WERI-Rb-1 (cell line): Measurements from ENCODE around the gene DKKL1.

ENCODE experiments used
- DNase-seq: peaks from one replicate; pipeline ENCODE4 v3.0.0-alpha.2; 2020
- H3K27ac ChIP-seq: fragments of 250-450 bp; sonication (Bioruptor Pico); 2 replicates; pipeline ENCODE4 v1.5.1; 2020; ENCODE audit warnings: mild to moderate bottlenecking, moderate library complexity
- H3K27me3 ChIP-seq: fragments of 250-450 bp; sonication (Bioruptor Pico); 2 replicates; pipeline ENCODE4 v1.5.1; 2021; ENCODE audit warnings: mild to moderate bottlenecking, low read depth, moderate library complexity; ENCODE audit not compliant: insufficient read depth, severe bottlenecking
- H3K36me3 ChIP-seq: fragments of 250-450 bp; sonication (Bioruptor Pico); 2 replicates; pipeline ENCODE4 v1.5.1; 2020; ENCODE audit warnings: mild to moderate bottlenecking, moderate library complexity
- H3K4me3 ChIP-seq: 2 replicates; pipeline ENCODE4 v1.5.1; 2011; ENCODE audit warnings: low read depth, mild to moderate bottlenecking, control low read depth, low read length
- H3K9me3 ChIP-seq: fragments of 250-450 bp; sonication (Bioruptor Pico); 2 replicates; pipeline ENCODE4 v1.5.1; 2021; ENCODE audit warnings: mild to moderate bottlenecking, moderate library complexity; ENCODE audit not compliant: severe bottlenecking
- CTCF ChIP-seq: IDR thresholded peaks from 2 replicates; pipeline ENCODE4 v1.5.1; 2011; ENCODE audit warnings: low read depth, mild to moderate bottlenecking, control low read depth, inconsistent platforms, low read length

Gene DKKL1

DNA sequence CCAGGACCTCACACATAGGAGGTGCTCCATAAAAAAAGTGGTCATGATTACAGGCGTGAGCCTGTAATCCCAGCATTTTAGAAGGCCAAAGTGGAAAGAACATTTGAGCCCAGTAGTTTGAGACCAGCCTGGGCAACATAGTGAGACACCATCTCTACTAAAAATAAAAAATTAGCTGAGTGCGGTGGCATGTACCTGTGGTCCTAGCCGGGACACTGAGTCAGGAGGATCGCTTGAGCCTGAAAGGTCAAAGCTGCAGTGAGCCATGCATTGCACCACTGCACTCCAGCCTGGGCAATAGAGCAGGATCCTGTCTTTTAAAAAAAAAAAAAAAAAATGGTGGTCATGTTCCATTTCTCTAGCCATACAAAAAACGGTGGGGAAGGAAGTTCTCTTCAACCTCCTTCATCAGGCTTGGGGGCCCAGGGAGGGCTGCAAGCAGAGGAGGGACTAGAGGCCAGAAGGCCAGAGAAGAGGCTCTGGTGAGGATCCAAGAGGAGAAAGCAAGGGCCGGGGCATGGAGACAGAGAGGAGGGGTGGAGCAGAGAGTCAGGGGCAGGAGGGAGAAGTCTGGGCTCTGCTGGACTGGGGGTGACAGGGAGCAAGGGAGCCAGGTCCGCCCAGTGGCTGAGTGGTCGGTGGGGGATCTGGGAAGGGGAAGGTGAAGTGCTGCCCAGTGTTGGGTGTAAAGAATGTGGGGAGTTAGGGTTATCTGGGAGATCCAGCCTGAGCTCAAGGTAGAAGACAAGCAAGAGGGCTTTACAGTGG lies 33.2 kb downstream of the DKKL1 start:
- Histone ChIP-seq H3K4me3 (no peak overlapping the region), H3K27ac (peak overlapping the region; percentile 78), H3K9me3 (no peaks in the 10 kb centered on the region), H3K27me3 (no peaks in the 10 kb centered on the region), H3K36me3 (no peaks in the 10 kb centered on the region)
- DNase-seq = no peak
- no peak for TF ChIP-seq CTCF

- Histone ChIP-seq H3K9me3 (no peaks in the 10 kb centered on the region), H3K36me3 (no peaks in the 10 kb centered on the region), H3K27me3 (no peaks in the 10 kb centered on the region), H3K27ac (peak overlapping the region; percentile 78), H3K4me3 (no peak overlapping the region)
- DNase-seq = no peak
- TF ChIP-seq CTCF = no peak
Observed at GRCh38 chr19:49398001-49398615, 34.4 kb downstream of the DKKL1 start.

DNA sequence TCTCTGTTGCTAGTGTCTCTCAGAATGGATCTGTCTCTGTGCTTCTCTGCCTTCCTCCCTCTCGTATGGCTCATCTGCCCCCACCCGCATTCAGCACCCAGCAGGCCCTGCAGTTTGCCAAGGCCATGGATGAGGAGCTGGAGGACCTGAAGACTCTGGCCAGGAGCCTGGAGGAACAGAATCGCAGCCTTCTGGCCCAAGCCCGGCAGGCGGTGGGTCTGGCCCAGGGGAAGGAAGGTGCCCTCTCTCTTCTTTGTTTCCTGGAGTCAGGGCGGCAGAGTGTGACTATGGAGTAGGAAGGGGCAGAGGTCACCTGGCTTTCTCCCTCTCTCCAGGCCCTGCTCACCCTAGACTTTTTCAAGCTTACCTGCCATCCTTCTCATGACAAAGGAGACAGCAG lies 35.3 kb downstream of the DKKL1 start:
- Histone ChIP-seq H3K36me3 (no peaks in the 10 kb centered on the region), H3K9me3 (no peaks in the 10 kb centered on the region), H3K4me3 (no peak overlapping the region), H3K27me3 (no peaks in the 10 kb centered on the region), H3K27ac (peak overlapping the region; percentile 32; the same call in 1 of the 2 replicates)
- no peak for TF ChIP-seq CTCF
- no peak for DNase-seq

DNA sequence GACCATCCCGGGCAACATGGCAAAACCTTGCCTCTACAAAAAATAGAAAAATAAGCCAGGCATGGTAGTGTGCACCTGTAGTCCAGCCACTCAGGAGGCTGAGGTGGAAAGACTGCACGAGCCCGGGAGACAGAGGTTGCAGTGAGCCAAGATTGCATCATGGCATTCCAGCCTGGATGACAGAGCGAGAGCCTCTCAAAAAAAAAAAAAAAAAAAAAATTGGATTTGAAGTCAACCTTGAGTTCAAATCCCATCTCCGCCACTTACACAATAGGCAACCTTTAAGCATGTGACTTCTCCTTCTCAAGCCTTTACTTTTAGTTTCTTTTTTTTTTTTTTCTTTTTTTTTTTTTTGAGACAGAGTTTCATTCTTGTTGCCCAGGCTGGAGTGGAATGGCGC lies 36.4 kb downstream of the DKKL1 start:
- Histone ChIP-seq H3K4me3 (no peak overlapping the region), H3K36me3 (no peaks in the 10 kb centered on the region), H3K27ac (no peak overlapping the region), H3K27me3 (no peaks in the 10 kb centered on the region), H3K9me3 (no peaks in the 10 kb centered on the region)
- TF ChIP-seq CTCF = no peak
- no peak for DNase-seq

DNA sequence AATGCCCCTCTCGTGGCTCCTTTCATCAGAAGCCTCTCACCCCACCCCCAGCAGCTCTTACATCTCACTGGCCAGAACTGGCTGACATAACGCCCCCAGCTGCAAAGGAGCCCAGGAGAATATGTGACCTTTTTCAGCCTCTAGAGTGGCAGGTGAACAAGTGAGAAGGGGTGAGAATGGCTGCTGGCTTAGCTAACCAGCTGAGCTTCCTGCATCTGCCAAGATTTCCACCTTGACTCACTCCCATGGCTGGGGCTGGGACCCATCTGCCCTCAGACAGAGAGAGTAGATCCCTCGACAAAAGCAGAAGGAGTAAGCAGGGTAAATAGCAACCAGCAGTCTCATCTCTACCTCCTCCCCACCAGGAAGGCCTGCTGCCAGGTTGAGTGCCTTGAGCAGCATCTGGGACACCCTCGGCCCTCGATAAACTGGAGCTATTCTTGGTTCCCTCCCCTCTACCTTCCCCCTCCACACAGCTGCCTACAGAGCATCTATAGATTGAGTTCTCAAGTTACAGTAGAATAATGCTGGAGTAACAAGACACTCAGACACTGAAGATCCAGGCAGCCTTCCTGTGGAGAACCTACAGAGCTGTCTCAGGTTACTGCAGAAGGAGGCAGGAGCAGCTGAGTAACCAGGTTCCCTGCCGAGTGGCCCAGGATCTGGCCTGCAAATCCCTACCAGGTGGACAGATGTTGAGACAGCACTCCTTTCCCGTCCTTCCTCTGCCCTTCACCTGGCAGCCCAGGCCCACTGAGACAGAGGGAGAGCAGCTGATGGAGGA lies 39.9 kb downstream of the DKKL1 start:
- no peak for TF ChIP-seq CTCF
- peak overlapping the region; percentile 77 for H3K27ac ChIP-seq
- no peak overlapping the region for H3K4me3 ChIP-seq
- peak; percentile 63 for DNase-seq
- no peaks in the 10 kb centered on the region for H3K36me3 ChIP-seq
- no peaks in the 10 kb centered on the region for H3K27me3 ChIP-seq
- no peaks in the 10 kb centered on the region for H3K9me3 ChIP-seq
